HG02763 (cell line): Measurements from ENCODE around the gene SENP1.
"Not testable (repeated sequence)": the region's sequence is repeated elsewhere in the genome, so short reads cannot be mapped to it uniquely, and the experiment has no call there.

Source experiments
- ATAC-seq: cut with Tn5 transposase; IDR thresholded peaks from one replicate; pipeline ENCODE4 v1.9.1; 2021; ENCODE audit warnings: mild to moderate bottlenecking, moderate library complexity; ENCODE audit not compliant: unreplicated experiment

The SENP1 gene

DNA sequence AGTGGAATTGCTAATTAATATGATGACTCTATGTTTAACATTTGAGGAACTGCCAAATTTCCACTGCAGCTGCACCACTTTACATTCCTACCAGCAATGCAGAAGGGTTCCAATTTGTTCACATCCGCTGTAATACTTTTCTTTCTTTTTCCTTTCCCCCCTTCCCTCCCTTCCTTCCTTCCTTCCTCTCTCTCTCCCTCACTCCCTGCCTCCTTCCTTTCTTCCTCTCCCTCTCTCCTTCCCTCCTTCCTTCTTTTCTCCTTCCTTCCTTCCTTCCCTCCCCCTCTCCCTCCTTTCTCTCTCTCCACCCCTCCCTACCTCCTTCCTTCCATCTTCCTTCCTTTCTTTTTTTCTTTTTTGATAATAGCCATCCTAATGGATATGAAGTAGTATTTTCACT is 10.1 kb upstream of the SENP1 start:
- ATAC-seq: no peak

DNA sequence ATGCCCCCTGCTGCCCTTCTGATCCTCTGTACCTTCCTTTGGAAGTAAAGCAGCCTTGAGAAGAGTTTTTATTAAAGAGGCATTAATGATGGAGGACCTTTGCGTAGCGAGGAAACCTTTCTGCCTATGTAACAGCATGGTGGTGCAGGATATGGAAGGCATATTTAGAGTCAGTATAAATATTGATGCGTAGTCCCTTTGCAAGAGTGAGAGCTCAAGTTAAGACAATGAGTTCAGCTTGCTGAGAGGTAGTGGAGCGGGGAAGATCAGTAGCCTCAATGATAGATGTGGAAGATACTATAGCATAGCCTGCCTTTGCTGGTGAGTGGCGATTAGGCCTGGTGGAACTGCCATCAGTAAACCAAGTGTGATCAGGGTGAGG is 5.4 kb upstream of the SENP1 start:
- ATAC-seq: not testable (repeated sequence)

DNA sequence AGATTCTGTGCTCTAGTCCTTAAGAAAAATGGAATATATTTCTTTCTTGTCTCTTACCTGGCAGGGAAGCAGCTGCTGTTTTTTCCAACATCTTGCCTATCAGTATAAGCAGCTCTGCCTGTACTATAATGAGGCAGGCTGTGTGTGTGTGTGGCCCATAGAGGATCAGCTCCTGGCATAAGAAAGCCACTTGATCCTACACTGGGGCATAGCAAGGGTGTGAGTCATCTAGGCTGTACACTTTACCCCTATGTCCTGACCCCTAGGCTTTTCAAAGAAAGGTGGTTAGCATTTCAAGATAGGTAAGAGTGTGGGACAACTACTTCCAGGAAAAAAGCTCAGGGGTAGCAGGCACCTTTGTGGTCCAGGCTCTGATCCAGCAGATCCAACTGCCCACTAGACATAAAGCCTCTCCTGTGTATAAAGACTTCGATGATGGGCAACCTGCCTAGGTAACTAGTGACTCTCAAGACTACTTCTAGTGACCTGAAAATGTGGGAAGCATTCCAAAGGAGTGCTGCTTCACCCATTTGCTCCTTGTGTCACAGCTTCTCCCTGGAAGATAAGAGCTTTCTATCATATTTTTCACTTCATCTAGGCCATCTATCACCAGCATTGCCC is 4.9 kb upstream of the SENP1 start:
- ATAC-seq: no peak

DNA sequence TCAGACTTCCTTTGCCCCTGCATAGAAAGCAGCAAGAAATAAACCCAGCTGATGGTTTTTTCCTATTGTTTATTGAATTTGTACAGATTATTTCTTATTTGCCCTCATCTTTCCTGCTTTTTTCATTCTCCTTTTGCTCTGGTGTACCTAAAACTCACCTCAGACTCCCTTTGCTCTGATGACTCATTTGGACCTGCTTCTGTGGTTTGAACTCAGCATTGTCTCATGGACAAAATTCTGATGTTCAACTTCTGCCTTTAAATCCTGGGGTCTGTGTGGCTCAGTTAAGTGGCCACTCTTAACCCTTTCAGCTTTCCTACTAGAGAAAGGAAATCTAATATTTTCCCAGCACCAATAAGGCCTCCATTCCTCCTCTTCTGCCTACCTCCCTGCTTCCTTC is 3.5 kb upstream of the SENP1 start:
- ATAC-seq: no peak

DNA sequence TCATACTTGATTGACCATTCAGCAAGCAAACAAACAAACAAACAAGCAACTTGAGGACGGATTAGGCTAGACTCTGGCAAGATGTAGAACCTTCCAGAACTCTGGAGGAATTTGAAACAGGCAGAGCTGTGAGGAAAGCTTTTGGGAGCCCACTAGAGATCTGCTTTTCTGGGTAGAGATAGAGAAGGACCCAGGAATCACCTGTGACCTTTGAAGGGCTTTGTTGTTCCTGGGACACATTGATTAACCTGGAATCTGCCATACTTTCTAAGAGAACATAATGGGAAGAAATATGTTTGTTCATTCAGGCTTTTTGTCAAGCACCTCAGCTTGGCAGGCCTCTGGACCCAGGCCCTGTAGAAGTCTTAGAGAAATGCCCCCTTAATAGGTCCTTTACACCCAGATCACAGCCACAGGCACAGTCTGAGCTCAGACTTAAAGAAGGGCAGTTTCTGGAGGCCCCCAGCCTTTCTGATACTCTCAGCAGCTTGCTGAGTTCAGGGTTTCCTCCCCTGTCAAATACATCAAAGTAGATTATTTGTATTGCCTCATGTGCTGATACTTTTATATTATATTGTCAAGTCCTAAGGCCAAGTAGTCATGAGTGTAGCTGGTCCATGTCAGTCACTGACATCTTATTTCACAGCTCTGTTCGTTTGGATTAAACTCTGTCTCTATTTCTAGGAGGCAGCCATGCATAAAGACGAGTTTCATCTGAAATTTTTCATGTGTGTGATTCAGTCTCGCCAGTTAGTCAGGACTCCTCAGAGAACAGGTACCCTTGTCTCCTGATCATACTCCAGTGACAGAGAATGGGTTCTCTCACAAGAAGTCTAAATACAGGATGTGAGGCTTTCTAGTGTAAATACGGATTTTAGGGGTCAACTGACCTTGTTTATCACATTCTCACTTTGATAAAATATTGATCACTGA is 1.1 kb upstream of the SENP1 start:
- no peak for ATAC-seq

DNA sequence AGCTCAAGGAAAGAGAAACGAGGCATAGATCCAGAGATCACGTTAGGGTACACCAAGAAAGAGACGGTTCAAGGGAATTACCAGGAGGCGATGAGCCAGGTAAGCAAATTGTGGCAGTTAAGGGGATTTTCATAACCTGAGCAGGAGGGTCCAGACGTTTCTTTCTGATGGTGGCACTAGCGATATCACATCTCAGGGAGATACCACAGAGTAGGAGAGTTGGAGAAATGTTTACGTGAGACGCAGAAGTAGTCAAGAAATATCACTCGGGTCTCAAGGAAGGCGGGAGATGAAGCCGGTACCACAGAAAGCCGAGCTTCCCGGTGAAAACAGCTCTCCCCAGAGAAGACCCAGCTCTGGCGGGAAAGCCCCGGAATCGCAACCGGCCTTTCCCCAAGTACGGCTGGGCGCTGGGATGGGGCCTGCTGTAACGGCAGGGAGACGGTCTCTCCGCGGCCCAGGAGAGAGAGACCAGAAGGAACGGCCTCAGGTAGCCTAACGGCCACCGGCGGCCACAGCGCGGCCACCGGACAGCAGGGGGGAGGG is 485 bp downstream of the SENP1 start:
- ATAC-seq: peak; percentile 33

DNA sequence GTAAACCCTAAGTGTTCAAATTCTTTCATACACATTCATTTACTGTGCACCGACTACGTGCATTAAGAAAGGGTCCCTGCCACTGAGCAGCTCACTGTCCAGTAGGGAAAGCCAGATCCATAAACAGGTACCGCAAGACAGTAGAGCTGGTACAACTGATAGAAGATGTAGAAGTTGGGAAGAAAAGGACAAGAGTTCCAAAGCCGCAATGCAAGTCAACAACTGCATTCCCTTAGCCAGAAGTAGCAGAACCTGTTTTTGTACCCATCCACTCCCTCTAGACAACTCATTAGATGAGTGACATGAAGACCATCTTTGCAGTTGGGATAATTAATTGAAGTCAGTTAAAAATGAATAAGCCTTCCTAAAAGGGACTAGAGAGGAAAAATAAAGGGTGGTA is 1.3 kb downstream of the SENP1 start:
- no peak for ATAC-seq

DNA sequence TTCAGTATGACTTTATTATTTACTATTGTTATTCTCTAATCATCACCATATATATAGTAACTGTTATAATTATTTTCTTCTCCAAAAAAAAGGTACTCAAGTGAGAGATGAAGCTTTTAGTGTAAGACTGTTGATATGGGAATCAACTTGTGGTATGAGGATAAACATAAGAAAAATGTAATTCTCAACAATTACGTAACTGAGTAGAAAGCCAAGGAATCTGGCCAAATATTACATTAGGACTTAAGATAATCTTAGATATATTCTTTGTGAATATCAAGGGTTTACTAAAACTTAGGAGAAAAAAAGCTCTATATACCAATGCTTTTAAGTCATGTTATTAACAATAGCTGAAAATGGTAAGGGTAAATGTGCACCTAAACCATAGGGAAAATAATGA is 13.3 kb downstream of the SENP1 start:
- ATAC-seq: no peak

DNA sequence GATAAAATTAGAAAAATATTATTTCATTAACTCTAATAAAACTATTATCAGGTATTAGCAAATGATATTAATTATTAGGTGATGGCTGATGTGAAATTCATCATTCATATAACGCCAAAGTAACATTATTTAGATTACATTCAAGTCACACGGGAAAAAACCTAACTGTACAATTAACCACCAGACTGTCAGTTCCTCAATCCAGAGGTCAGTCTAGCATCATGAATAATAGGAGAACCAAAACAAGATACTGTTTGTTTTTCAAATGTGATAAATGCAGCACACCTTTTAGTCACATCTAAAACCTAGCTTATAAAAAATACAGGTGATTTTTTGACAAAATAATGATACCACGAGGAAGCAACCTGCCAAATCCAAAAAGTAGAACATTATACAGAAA is 19.6 kb downstream of the SENP1 start:
- no peak for ATAC-seq

DNA sequence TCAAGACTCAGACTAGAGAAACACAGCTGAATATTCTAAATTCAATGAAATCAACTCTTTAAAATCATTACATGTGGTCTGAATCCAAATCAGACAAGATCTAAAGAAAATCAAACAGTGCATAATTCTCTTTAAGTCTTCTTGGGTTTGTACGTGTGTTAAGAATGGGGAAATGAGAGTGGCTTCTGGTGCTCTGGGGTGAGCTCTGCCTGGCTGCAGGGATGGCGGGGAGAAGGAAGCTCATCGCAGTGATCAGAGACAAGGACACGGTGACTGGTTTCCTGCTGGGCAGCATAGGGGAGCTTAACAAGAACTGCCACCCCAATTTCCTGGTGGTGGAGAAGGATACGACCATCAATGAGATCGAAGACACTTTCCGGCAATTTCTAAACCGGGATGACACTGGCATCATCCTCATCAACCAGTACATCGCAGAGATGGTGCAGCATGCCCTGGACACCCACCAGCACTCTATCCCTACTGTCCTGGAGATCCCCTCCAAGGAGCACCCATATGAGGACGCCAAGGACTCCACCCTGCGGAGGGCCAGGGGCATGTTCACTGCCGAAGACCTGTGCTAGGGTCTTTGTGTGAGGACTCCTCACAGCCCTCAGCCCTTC is 20.9 kb downstream of the SENP1 start:
- ATAC-seq: no peak

DNA sequence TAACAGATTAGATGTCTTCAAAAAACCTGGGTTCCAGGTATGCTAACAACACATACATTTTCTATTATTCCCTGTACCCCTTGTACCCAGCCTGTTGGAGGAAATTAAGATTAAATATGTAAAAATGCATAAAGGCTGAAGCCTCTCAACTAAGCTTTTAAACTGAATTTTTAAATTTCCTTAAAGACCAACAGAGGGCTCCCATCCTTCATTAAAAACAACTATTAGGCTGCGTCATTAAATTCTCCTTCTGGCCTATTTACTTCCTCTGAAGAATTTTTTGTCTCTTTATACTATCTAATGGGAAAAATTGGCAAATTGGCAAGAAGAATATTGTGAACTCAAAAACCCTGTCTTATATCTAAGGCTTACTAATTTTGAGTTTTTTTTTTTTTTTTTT is 21.8 kb downstream of the SENP1 start:
- ATAC-seq: no peak

DNA sequence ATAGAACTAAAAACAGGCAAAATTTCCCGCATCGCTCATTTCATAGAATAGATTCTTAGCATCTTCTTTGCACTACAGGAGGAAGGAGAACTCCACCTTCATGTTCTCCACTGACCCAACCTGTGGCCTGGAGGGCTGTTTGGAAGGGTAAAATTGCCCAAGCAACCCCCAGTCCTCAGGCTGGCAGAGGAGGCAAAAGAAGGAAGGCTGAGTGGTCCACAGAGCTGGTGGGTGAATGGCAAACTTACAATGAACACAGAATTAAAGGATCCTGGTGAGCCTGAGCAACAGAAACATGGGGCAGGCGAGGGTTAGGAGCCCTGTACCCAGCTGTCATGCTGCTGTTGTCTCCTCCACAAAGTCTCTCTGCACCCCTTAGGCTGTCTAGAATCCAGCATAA is 25.1 kb downstream of the SENP1 start:
- ATAC-seq: no peak

DNA sequence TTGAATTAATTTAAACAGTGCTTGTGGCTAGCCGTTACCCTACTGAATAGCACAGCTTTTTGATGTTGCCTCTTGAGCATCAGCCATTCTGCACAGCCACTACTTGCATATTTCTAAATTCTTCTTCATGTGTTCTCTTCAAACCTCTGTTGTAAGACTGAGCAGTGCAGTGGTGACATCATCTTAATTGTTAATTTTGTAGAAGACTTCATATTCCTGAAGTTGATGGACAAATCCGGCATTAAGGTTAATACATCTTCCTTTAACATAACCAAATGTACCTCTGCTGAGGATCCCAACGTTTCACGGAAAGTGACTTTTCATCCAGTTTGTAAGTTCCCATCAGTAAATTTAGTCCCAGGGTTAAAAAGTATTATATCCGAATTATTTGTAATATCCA is 25.6 kb downstream of the SENP1 start:
- ATAC-seq: no peak

DNA sequence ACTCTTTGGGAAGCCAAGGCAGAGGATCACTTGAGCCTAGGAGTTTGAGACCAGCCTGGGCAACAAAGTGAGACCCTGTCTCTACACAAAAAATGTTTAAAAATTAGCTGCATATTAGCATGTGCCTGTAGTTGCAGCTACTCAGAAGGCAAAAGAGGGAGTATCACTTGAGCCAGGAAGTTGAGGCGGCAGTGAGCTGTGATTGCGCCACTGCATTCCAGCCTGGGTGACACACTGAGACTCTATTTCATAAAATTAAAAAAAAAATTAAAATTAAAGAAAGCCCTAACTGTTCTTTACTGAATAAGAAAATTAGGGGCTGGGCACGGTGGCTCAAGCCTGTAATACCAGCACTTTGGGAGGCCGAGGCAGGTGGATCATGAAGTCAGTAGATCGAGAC is 27.0 kb downstream of the SENP1 start:
- no peak for ATAC-seq

DNA sequence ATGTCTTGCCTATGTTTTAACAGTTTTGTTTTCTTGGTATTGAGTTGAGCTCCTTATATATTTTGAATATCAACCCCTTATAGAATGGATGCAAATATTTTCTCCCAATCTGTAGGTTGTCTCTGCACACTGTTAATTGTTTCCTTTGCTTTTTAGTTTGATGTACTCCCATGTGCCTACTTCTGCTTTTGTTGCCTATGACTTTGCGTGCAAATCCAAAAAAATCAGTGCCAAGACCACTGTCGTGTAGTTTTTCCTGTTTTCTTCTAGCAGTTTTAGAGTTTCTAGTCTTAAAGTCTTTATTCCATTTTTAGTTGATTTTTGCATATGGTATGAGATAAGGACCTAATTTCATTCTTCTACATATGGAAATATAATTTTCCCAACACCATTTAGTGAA is 28.8 kb downstream of the SENP1 start:
- ATAC-seq: no peak

DNA sequence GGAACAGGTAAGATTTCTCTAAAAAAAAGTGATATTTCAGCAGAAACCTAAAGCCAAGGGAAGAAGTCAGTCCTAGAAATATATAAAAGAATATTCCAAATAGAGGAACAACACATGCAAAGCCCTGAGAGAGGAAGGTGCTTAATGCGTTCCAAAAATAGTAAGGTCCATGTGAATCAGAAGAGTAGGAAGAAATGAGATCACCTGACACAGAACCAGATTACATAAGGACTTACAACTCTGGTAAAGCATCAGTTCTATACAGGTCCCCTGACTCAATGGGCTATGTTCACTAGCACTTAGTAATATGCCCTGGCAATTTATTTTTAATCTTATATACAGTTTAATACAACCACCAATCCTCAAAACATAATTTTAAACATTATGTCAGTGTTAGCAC is 30.0 kb downstream of the SENP1 start:
- ATAC-seq: no peak

DNA sequence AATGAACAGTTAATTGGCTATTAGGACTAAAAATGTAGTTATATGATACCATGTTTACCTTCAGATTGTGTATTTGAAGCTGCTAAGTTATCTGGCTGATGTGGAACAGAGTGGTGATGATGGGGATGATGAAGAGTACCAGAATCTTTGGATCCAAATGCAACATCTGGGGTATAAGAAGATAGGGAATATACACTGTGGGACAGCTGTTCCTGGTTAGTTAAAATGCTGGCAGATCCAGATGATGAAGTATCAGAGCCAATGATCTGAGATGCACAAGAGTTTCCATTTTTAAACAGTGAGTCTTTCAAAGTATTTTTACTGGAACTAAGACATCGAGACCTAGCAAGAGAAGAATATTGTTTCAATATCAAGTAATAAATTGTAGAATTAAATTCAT is 31.6 kb downstream of the SENP1 start:
- ATAC-seq: no peak

DNA sequence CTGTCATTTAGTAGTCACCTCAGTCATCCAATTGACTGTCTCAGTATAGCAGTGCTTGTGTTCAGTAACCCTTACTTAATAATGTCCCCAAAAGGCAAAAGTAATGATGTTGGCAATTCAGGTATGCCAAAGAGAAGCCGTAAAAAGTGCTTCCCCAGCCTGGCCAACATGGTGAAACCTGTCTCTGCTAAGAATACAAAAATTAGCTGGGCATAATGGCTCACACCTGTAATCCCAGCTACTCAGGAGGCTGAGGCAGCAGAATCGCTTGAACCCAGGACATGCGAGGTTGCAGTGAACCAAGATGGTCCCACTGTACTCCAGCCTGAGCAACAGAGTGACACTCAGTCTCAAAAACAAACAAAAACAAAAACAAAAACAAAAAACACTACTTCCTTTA is 33.6 kb downstream of the SENP1 start:
- ATAC-seq: no peak

DNA sequence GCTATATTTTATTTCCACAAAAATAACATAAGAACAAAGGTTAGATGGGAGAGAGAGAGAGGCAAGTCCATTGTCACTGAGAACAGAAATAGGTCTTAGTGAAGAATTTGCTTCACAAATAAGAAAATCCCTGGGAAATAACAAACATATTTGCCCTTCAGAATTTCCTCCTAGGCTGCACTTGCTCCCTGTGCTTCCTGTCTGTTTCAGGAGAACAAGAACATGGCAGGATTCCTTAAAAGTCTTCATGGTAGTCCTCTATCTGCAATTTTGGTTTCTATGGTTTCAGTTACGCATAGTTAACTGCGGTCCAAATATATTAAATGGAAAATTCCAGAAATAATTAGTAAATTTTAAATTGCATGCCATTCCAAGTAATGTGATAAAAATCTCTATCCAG is 34.1 kb downstream of the SENP1 start:
- ATAC-seq: no peak

DNA sequence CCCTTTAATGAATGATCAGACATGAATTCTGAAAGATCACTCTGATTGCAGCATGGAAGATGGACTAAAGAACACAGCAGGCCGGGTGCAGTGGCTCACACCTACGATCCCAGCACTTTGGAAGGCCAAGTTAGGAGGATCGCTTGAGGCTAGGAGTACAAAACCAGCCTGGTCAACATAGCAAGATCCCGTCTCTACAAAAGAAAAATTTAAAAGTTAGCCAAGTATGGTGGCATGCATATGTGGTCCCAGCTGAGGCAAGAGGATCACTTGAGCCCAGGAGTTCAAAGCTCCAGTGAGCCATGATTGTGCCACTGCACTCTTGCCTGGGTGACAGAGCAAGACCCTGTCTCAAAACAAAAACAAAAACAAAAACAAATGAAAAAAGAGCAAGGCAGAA is 35.1 kb downstream of the SENP1 start:
- ATAC-seq: no peak

DNA sequence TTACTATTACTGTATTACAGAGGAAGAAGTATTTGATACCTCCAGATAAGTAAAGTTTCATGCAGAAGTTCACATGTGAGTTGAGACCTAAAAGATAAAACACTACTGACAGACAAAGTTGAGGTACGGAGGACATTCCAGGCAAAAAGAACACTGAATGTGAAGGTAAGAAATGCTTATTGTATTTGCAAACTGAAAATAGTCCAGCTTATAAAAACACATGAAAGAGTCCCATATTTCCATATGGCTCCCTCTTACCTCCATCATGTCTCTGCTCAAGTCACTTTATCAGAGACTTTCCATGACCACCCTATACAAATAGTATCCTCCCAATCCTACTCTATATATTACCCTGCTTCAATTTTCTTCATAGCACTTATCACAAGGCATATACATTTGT is 35.8 kb downstream of the SENP1 start:
- no peak for ATAC-seq

DNA sequence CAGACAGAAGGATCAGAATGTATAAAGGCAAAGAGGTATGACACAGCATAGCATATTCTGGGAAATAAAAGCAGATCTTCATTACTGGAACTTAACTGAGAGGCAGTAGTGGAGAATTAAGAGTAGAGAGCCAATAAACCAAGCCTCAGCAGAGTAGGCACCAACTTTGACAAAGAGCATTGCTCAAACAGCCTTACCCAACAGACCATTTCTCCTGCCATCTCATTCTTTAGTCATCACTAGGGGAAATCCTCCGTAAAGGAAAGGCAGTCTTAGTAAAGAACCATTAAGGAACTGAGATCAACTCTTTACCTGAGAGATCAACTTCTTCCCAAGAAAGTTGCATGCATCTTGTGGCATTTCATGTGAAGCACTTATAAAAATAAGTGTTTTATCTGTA is 36.6 kb downstream of the SENP1 start:
- ATAC-seq: no peak
